Liver (tissue), 9 donors: Measurements from ENCODE around the gene ZBTB47. TPM values are rescaled to one million over a fixed set of nuclear protein-coding genes. Genes with fewer than 3 reads are reported as not detected.

Experiments used
- DNase-seq: peaks from one replicate; pipeline ENCODE4 v3.0.0-alpha.2; 2017; ENCODE audit warnings: low spot score
- H3K27ac ChIP-seq, 2 donors: one replicate each; pipeline ENCODE4 v1.7.0; 2013; ENCODE audit warnings: inconsistent platforms in 2 of 2, low read length in 2 of 2, control low read depth in 1 of 2, low read depth in 1 of 2, mild to moderate bottlenecking in 1 of 2
- H3K27me3 ChIP-seq, 4 donors: one replicate each; pipeline versions ENCODE4 v1.6.1 to v1.7.0; 2013; ENCODE audit warnings: low read length in 3 of 4, inconsistent platforms in 1 of 4, mild to moderate bottlenecking in 1 of 4, moderate library complexity in 1 of 4; ENCODE audit not compliant: control insufficient read depth in 4 of 4, insufficient read depth in 4 of 4
- H3K36me3 ChIP-seq, 4 donors: one replicate each; pipeline versions ENCODE4 v1.6.1 to v1.7.0; 2013; ENCODE audit warnings: low read length in 3 of 4, mild to moderate bottlenecking in 3 of 4, low read depth in 1 of 4, moderate library complexity in 1 of 4; ENCODE audit not compliant: control insufficient read depth in 4 of 4, insufficient read depth in 3 of 4
- H3K4me1 ChIP-seq, 4 donors: one replicate each; pipeline versions ENCODE4 v1.6.1 to v1.7.0; 2013; ENCODE audit warnings: low read length in 3 of 4, mild to moderate bottlenecking in 3 of 4, moderate library complexity in 1 of 4; ENCODE audit not compliant: control insufficient read depth in 4 of 4, insufficient read depth in 4 of 4
- H3K4me3 ChIP-seq, 3 donors: one replicate each; pipeline versions ENCODE4 v1.6.1 to v1.7.0; 2013; ENCODE audit warnings: low read length in 3 of 3, control low read depth in 1 of 3, low read depth in 1 of 3, mild to moderate bottlenecking in 1 of 3
- H3K9ac ChIP-seq, 2 donors: one replicate each; pipeline ENCODE4 v1.7.0; 2013; ENCODE audit warnings: low read length in 2 of 2, mild to moderate bottlenecking in 2 of 2, moderate library complexity in 2 of 2, control low read depth in 1 of 2, low read depth in 1 of 2
- H3K9me3 ChIP-seq, 4 donors: one replicate each; pipeline versions ENCODE4 v1.6.1 to v1.7.0; 2013; ENCODE audit warnings: low read length in 3 of 4; ENCODE audit not compliant: control insufficient read depth in 4 of 4
- EGR1 ChIP-seq, 2 donors: IDR thresholded peaks; 2 replicates each; pipeline ENCODE4 v1.6.1; 2016 to 2018; ENCODE audit warnings: antibody characterized with exemption in 2 of 2, low read depth in 2 of 2
- FOXA1 ChIP-seq: IDR thresholded peaks from 2 replicates; pipeline ENCODE4 v1.6.1; 2016; ENCODE audit warnings: antibody characterized with exemption
- FOXA2 ChIP-seq: IDR thresholded peaks from 2 replicates; pipeline ENCODE4 v1.6.1; 2016; ENCODE audit warnings: antibody characterized with exemption
- GABPA ChIP-seq, 2 donors: IDR thresholded peaks in 1 of 2; conservative IDR thresholded peaks in 1 of 2; 2 replicates each; pipeline ENCODE4 v1.6.1; 2016; ENCODE audit warnings: antibody characterized with exemption in 2 of 2, mild to moderate bottlenecking in 1 of 2, moderate library complexity in 1 of 2
- HNF4A ChIP-seq, 2 donors: conservative IDR thresholded peaks; 2 replicates each; pipeline ENCODE4 v1.6.1; 2016; ENCODE audit warnings: antibody characterized with exemption in 2 of 2, mild to moderate bottlenecking in 2 of 2
- HNF4G ChIP-seq: IDR thresholded peaks from 2 replicates; pipeline ENCODE4 v1.6.1; 2016; ENCODE audit warnings: antibody characterized with exemption
- JUND ChIP-seq, 2 donors: IDR thresholded peaks; 2 replicates each; pipeline ENCODE4 v1.6.1; 2016; ENCODE audit warnings: antibody characterized with exemption in 2 of 2
- NR2F2 ChIP-seq: IDR thresholded peaks from 2 replicates; pipeline ENCODE4 v1.6.1; 2016; ENCODE audit warnings: antibody characterized with exemption
- RAD21 ChIP-seq, 2 donors: IDR thresholded peaks; 2 replicates each; pipeline ENCODE4 v1.6.1; 2016; ENCODE audit warnings: antibody characterized with exemption in 2 of 2, mild to moderate bottlenecking in 2 of 2
- RXRA ChIP-seq, 2 donors: IDR thresholded peaks; 2 replicates each; pipeline ENCODE4 v1.6.1; 2017 to 2018; ENCODE audit warnings: antibody characterized with exemption in 2 of 2, mild to moderate bottlenecking in 1 of 2
- SP1 ChIP-seq: IDR thresholded peaks from 2 replicates; pipeline ENCODE4 v1.6.1; 2018; ENCODE audit warnings: antibody characterized with exemption, mild to moderate bottlenecking
- TAF1 ChIP-seq: conservative IDR thresholded peaks from 2 replicates; pipeline ENCODE4 v1.6.1; 2016; ENCODE audit warnings: antibody characterized with exemption, mild to moderate bottlenecking
- YY1 ChIP-seq: IDR thresholded peaks from 2 replicates; pipeline ENCODE4 v1.6.1; 2016; ENCODE audit warnings: antibody characterized with exemption, mild to moderate bottlenecking
- WGBS: extraction: QIAGEN DNeasy Blood & Tissue Kit; methylation state at CpG from one replicate; pipeline ENCODE4 v1.1.7; 2013; 5-methylcytosine and 5-hydroxymethylcytosine counted together
- polyA plus RNA-seq, 2 donors: library from polyadenylated mRNA; stranded (reverse) in 1 of 2; unstranded in 1 of 2; fragments of 200-250 nt in 1 of 2; fragments of >200 nt in 1 of 2; fragmentation: Nextera tagmentation in 1 of 2; extraction: Ambion mirVana in 1 of 2; gene quantifications; one replicate each; pipeline versions ENCODE4 v1.2.1 to v1.2.3, GENCODE V29; 2013 to 2015
- total RNA-seq, 2 donors: library from RNA; depleted of rRNA; stranded (reverse); fragments of >200 nt; gene quantifications; one replicate each; pipeline ENCODE4 v1.2.3, GENCODE V29; 2014
- TF ChIP-seq, protein P1 (sequence below): IDR thresholded peaks from 2 replicates; pipeline ENCODE4 v1.6.1; 2016; ENCODE audit warnings: antibody characterized with exemption, mild to moderate bottlenecking
- TF ChIP-seq, protein P2 (sequence below): IDR thresholded peaks from 2 replicates; pipeline ENCODE4 v1.6.1; 2016; ENCODE audit warnings: antibody characterized with exemption
- TF ChIP-seq, protein P3 (sequence below): IDR thresholded peaks from 2 replicates; pipeline ENCODE4 v1.6.1; 2016; ENCODE audit warnings: antibody characterized with exemption
- TF ChIP-seq, protein P4 (sequence below): fragments of 150-350 bp; IDR thresholded peaks from 2 replicates; pipeline ENCODE4 v1.5.1; 2017; ENCODE audit warnings: improper control_type of control experiment, low read depth, low read length; ENCODE audit not compliant: missing input control
- TF ChIP-seq, protein P5 (sequence below): IDR thresholded peaks from 2 replicates; pipeline ENCODE4 v1.6.1; 2016; ENCODE audit warnings: antibody characterized with exemption
- donor health status: healthy.
- donor health status: healthy.
- donor health status: healthy.
- donor health status: healthy.
- donor health status: healthy.

Gene ZBTB47
- total and polyA plus RNA-seq, 4 donors, result 0.42 to 7.4 (median 4.2) TPM

DNA sequence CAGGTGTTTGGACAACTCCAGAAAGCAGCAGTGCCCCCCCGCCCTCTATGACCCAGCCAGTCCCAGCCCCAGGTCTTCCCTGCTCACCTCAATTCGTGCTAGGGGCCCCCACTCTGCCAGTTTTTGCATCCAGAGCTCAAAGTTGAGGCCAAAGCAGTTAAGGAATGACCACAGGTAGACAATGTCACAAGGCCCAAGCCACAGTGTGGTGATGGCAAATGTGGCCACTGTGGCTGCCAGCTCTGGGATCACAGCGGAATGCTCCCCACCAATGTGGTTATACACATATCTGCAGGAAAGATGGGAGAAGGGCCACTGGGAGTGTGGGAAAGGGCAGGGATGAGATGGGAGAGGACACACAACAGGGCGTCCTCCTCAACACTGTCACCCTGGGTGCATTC lies 40.0 kb downstream of the ZBTB47 start:
- no peak for DNase-seq
- H3K9ac ChIP-seq, result no peak overlapping the region
- WGBS, result 86% methylated on average over 4 of the region's 4 CpGs
- H3K36me3 ChIP-seq, result no peaks in the 10 kb centered on the region
- no peaks in the 10 kb centered on the region for H3K27me3 ChIP-seq
- H3K27ac ChIP-seq, result no peak overlapping the region
- no peak overlapping the region for H3K4me3 ChIP-seq
- no peaks in the 10 kb centered on the region for H3K4me1 ChIP-seq
- no peaks in the 10 kb centered on the region for H3K9me3 ChIP-seq
- TF ChIP-seq FOXA2 (no peak), HNF4A (conservative IDR thresholded peaks at IDR 0.05) (no peak), NR2F2 (no peak), YY1 (no peak), JUND (IDR thresholded peaks at IDR 0.05) (no peak), TAF1 (no peak), RXRA (IDR thresholded peaks at IDR 0.05) (no peak)
- TF ChIP-seq, protein P1, sequence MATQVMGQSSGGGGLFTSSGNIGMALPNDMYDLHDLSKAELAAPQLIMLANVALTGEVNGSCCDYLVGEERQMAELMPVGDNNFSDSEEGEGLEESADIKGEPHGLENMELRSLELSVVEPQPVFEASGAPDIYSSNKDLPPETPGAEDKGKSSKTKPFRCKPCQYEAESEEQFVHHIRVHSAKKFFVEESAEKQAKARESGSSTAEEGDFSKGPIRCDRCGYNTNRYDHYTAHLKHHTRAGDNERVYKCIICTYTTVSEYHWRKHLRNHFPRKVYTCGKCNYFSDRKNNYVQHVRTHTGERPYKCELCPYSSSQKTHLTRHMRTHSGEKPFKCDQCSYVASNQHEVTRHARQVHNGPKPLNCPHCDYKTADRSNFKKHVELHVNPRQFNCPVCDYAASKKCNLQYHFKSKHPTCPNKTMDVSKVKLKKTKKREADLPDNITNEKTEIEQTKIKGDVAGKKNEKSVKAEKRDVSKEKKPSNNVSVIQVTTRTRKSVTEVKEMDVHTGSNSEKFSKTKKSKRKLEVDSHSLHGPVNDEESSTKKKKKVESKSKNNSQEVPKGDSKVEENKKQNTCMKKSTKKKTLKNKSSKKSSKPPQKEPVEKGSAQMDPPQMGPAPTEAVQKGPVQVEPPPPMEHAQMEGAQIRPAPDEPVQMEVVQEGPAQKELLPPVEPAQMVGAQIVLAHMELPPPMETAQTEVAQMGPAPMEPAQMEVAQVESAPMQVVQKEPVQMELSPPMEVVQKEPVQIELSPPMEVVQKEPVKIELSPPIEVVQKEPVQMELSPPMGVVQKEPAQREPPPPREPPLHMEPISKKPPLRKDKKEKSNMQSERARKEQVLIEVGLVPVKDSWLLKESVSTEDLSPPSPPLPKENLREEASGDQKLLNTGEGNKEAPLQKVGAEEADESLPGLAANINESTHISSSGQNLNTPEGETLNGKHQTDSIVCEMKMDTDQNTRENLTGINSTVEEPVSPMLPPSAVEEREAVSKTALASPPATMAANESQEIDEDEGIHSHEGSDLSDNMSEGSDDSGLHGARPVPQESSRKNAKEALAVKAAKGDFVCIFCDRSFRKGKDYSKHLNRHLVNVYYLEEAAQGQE, result no peak
- TF ChIP-seq, protein P2, sequence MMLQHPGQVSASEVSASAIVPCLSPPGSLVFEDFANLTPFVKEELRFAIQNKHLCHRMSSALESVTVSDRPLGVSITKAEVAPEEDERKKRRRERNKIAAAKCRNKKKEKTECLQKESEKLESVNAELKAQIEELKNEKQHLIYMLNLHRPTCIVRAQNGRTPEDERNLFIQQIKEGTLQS, result no peak
- TF ChIP-seq, protein P3, sequence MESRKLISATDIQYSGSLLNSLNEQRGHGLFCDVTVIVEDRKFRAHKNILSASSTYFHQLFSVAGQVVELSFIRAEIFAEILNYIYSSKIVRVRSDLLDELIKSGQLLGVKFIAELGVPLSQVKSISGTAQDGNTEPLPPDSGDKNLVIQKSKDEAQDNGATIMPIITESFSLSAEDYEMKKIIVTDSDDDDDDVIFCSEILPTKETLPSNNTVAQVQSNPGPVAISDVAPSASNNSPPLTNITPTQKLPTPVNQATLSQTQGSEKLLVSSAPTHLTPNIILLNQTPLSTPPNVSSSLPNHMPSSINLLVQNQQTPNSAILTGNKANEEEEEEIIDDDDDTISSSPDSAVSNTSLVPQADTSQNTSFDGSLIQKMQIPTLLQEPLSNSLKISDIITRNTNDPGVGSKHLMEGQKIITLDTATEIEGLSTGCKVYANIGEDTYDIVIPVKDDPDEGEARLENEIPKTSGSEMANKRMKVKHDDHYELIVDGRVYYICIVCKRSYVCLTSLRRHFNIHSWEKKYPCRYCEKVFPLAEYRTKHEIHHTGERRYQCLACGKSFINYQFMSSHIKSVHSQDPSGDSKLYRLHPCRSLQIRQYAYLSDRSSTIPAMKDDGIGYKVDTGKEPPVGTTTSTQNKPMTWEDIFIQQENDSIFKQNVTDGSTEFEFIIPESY, result no peak

DNA sequence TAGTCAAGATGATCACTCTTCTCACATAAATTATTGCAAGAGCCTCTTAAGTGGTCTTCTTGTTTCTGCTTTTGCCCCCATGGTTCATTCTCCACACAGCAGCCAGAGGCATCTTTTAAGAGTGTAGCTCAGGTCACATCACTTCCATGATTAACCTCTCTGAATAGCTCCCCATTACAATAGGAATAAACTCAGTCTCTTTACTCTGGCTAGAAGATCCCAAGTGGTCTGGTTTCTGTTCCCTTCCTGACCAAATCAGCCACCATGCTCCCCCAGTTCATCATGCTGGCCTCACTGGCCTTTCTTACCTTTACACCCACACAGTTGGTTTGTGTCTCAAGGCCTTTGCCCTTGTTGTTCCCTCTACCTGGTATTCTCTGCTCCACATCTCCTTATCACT lies 40.9 kb downstream of the ZBTB47 start:
- Histone ChIP-seq H3K27ac (no peak overlapping the region), H3K9ac (no peak overlapping the region), H3K9me3 (no peaks in the 10 kb centered on the region), H3K27me3 (no peaks in the 10 kb centered on the region), H3K4me3 (no peak overlapping the region), H3K4me1 (no peaks in the 10 kb centered on the region), H3K36me3 (no peaks in the 10 kb centered on the region)
- TF ChIP-seq HNF4A (conservative IDR thresholded peaks at IDR 0.05), result no peak
- TF ChIP-seq, protein P2, result no peak
- TF ChIP-seq SP1, result no peak
- TF ChIP-seq, protein P3, result no peak
- no peak for TF ChIP-seq HNF4G
- TF ChIP-seq, protein P4, sequence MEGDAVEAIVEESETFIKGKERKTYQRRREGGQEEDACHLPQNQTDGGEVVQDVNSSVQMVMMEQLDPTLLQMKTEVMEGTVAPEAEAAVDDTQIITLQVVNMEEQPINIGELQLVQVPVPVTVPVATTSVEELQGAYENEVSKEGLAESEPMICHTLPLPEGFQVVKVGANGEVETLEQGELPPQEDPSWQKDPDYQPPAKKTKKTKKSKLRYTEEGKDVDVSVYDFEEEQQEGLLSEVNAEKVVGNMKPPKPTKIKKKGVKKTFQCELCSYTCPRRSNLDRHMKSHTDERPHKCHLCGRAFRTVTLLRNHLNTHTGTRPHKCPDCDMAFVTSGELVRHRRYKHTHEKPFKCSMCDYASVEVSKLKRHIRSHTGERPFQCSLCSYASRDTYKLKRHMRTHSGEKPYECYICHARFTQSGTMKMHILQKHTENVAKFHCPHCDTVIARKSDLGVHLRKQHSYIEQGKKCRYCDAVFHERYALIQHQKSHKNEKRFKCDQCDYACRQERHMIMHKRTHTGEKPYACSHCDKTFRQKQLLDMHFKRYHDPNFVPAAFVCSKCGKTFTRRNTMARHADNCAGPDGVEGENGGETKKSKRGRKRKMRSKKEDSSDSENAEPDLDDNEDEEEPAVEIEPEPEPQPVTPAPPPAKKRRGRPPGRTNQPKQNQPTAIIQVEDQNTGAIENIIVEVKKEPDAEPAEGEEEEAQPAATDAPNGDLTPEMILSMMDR, result no peak
- no peak for TF ChIP-seq GABPA (IDR thresholded peaks at IDR 0.05 in 1 of 2, conservative IDR thresholded peaks at IDR 0.05 in 1 of 2)
- TF ChIP-seq, protein P5, sequence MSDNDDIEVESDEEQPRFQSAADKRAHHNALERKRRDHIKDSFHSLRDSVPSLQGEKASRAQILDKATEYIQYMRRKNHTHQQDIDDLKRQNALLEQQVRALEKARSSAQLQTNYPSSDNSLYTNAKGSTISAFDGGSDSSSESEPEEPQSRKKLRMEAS, result no peak
- TF ChIP-seq RXRA (IDR thresholded peaks at IDR 0.05), result no peak
- no peak for TF ChIP-seq FOXA2
- no peak for TF ChIP-seq JUND (IDR thresholded peaks at IDR 0.05)
- TF ChIP-seq EGR1 (IDR thresholded peaks at IDR 0.05; ENCODE audit: low read depth in 2 of 2), result no peak
- TF ChIP-seq FOXA1, result no peak
- TF ChIP-seq, protein P1, result no peak
- TF ChIP-seq TAF1, result no peak
- no peak for TF ChIP-seq RAD21 (IDR thresholded peaks at IDR 0.05)
- TF ChIP-seq NR2F2, result no peak
- DNase-seq, result no peak
